ENCODE results near the gene CYP2B6. TPM values are rescaled to one million over a fixed set of nuclear protein-coding genes. Genes with fewer than 3 reads are reported as not detected.
A peak's percentile ranks its signal among the peaks of the same experiment; 100 is the strongest.
"Not testable (repeated sequence)": the region's sequence is repeated elsewhere in the genome, so short reads cannot be mapped to it uniquely, and the experiment has no call there.

Gene CYP2B6
- total RNA-seq, 2 experiments from 2014 or later = not detected

DNA sequence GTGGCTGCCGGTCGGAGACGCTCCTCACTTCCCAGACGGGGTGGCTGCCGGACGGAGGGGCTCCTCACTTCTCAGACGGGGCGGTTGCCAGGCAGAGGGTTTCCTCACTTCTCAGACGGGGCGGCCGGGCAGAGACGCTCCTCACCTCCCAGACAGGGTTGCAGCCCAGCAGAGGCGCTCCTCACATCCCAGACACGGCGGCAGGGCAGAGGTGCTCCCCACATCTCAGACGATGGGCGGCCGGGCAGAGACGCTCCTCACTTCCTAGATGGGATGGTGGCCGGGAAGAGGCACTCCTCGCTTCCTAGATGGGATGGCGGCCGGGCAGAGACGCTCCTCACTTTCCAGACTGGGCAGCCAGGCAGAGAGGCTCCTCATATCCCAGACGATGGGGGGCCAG is 24.5 kb upstream of the CYP2B6 start:
- Mint-ChIP-seq H3K36me3 (ENCODE audit: low read depth) (peaks cover 20% of the 10 kb centered on the region), H3K4me1 (peaks cover 36% of the 10 kb centered on the region), H3K27me3 (peaks cover 31% of the 10 kb centered on the region), H3K9me3 (peaks cover 12% of the 10 kb centered on the region)
- CTCF ChIA-PET, H3K27ac Mint-ChIP-seq, DNase-seq, H3K4me3 Mint-ChIP-seq, POLR2A ChIA-PET: not testable (repeated sequence)

GRCh38 chr19:40968065-40968464 is 23.0 kb upstream of the CYP2B6 start:
- POLR2A ChIA-PET, H3K27ac Mint-ChIP-seq, DNase-seq, H3K4me3 Mint-ChIP-seq, CTCF ChIA-PET: not testable (repeated sequence)
- peaks cover 27% of the 10 kb centered on the region for H3K36me3 Mint-ChIP-seq (ENCODE audit: low read depth)
- peaks cover 28% of the 10 kb centered on the region for H3K27me3 Mint-ChIP-seq
- H3K4me1 Mint-ChIP-seq = peaks cover 44% of the 10 kb centered on the region
- H3K9me3 Mint-ChIP-seq = peaks cover 16% of the 10 kb centered on the region

DNA sequence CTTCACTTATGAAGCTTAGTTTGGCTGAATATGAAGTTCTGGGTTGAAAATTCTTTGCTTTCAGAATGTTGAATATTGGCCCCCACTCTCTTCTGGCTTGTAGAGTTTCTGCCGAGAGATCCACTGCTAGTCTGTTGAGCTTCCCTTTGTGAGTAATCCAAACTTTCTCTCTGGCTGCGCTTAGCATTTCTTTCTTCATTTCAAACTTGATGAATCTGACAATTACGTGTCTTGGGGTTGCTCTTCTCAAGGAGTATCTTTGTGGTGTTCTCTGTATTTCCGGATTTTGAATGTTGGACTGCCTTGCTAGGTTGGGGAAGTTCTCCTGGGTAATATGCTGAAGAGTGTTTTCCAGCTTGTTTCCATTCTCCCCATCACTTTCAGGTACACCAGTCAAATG is 21.4 kb upstream of the CYP2B6 start:
- Mint-ChIP-seq H3K27me3 (peaks cover 23% of the 10 kb centered on the region), H3K36me3 (ENCODE audit: low read depth) (peaks cover 27% of the 10 kb centered on the region), H3K9me3 (peaks cover 16% of the 10 kb centered on the region), H3K4me1 (peaks cover 51% of the 10 kb centered on the region), H3K27ac (peak overlapping the region; percentile 92), H3K4me3 (peak overlapping the region; percentile 51)
- CTCF ChIA-PET = interaction anchor here (1.0 to 1.2 kb wide), 3 partner anchors 120 to 151 kb away, joined by 3 read pairs; no protein-coding TSS in a partner anchor
- POLR2A ChIA-PET, DNase-seq: not testable (repeated sequence)

DNA sequence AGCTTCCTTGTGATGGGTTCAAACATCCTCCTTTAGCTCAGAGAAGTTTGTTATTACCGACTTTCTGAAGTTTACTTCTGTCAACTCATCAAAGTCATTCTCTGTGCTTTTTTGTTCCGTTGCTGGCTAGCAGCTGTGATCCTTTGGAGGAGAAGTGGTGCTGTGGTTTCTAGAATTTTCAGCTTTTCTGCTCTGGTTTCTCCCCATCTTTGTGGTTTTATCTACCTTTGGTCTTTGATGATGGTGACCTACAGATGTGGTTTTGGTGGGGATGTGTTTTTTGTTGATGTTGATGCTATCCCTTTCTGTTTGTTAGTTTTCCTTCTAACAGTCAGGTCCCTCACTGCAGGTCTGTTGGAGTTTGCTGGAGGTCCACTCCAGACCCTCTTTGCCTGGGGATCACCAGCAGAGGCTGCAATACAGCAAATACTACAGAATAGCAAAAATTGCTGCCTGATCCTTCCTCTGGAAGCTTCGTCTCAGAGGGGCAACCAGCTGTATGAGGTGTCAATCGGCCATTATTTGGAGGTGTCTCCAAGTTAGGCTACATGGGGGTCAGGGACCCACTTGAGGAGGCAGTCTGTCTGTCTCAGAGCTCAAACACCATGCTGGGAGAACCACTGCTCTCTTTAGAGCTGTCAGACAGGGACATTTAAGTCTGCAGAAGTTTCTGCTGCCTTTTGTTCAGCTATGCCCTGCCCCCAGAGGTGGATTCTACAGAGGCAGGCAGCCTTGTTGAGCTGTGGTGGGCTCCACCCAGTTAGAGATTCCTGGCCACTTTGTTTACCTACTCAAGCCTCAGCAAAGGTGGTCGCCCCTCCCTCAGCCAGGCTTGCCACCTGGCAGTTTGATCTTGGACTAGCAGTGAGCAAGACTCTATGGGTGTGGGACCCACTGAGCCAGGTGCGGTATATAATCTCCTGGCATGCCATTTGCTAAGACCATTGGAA is 20.4 kb upstream of the CYP2B6 start:
- peaks cover 56% of the 10 kb centered on the region for H3K4me1 Mint-ChIP-seq
- H3K4me3 Mint-ChIP-seq = peak overlapping the region; percentile 51
- CTCF ChIA-PET = interaction anchor here (0.6 to 1.2 kb wide), 4 partner anchors 119 to 239 kb away, joined by 3 read pairs; no protein-coding TSS in a partner anchor

GRCh38 chr19:40974633-40975037 is 16.4 kb upstream of the CYP2B6 start:
- ChIA-PET POLR2A (no interaction called here), CTCF (interaction anchor here (0.6 to 1.4 kb wide), 5 partner anchors 19 to 340 kb away, joined by 3 to 5 read pairs (median 4); no protein-coding TSS in a partner anchor)
- H3K27ac Mint-ChIP-seq = no peak overlapping the region

More for the DNA sequence above, 20.4 kb upstream of the CYP2B6 start:
- peaks cover 27% of the 10 kb centered on the region for H3K36me3 Mint-ChIP-seq (ENCODE audit: low read depth)
- peak; percentile 79 for DNase-seq
- POLR2A ChIA-PET = not testable (repeated sequence)
- H3K27ac Mint-ChIP-seq = peak overlapping the region; percentile 92
- peaks cover 16% of the 10 kb centered on the region for H3K9me3 Mint-ChIP-seq
- H3K27me3 Mint-ChIP-seq = peaks cover 23% of the 10 kb centered on the region

GRCh38 chr19:40976134-40976533 is 14.9 kb upstream of the CYP2B6 start:
- CTCF ChIA-PET = interaction anchor here (0.5 kb wide), 1 partner anchor 202 kb away, joined by 4 read pairs; no protein-coding TSS in a partner anchor
- no peak overlapping the region for H3K4me3 Mint-ChIP-seq

More at GRCh38 chr19:40974633-40975037, 16.4 kb upstream of the CYP2B6 start:
- peaks cover 8% of the 10 kb centered on the region for H3K9me3 Mint-ChIP-seq
- DNase-seq = peak; percentile 88
- H3K4me1 Mint-ChIP-seq = peaks cover 52% of the 10 kb centered on the region
- H3K27me3 Mint-ChIP-seq = peaks cover 24% of the 10 kb centered on the region
- H3K36me3 Mint-ChIP-seq (ENCODE audit: low read depth) = peaks cover 15% of the 10 kb centered on the region
- no peak overlapping the region for H3K4me3 Mint-ChIP-seq

DNA sequence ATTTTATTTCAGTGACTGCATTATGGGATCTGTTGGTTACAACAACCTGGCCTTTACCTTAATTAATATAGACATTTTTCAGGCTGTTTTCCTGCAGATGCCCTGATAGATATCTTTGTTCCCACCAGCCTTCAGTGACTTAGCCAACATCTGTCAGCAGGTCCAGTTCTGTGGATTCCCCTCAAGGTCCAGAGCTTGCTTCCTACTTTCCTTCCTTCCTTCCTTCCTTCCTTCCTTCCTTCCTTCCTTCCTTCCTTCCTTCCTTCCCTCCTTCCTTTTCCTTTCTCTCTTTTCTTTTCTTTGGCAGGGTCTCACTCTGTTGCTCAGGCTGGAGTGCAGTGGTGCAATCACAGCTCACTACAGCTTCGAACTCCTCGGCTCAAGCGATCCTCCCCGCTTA is 14.4 kb upstream of the CYP2B6 start:
- POLR2A ChIA-PET = no interaction called here
- no peak overlapping the region for H3K27ac Mint-ChIP-seq

More at GRCh38 chr19:40976134-40976533, 14.9 kb upstream of the CYP2B6 start:
- POLR2A ChIA-PET = no interaction called here
- H3K27ac Mint-ChIP-seq = no peak overlapping the region
- H3K9me3 Mint-ChIP-seq = peaks cover 8% of the 10 kb centered on the region
- H3K36me3 Mint-ChIP-seq (ENCODE audit: low read depth) = peaks cover 13% of the 10 kb centered on the region
- peaks cover 37% of the 10 kb centered on the region for H3K4me1 Mint-ChIP-seq
- DNase-seq = no peak
- H3K27me3 Mint-ChIP-seq = peaks cover 33% of the 10 kb centered on the region

GRCh38 chr19:40979759-40980158 is 11.3 kb upstream of the CYP2B6 start:
- POLR2A ChIA-PET; H3K36me3 Mint-ChIP-seq (ENCODE audit: low read depth); DNase-seq; H3K4me3 Mint-ChIP-seq; H3K27ac Mint-ChIP-seq; H3K9me3 Mint-ChIP-seq; CTCF ChIA-PET: not testable (repeated sequence)
- H3K27me3 Mint-ChIP-seq = peaks cover 27% of the 10 kb centered on the region
- H3K4me1 Mint-ChIP-seq = peaks cover 17% of the 10 kb centered on the region

More for the DNA sequence above, 14.4 kb upstream of the CYP2B6 start:
- Mint-ChIP-seq H3K36me3 (ENCODE audit: low read depth) (peaks cover 8% of the 10 kb centered on the region), H3K4me1 (peaks cover 31% of the 10 kb centered on the region), H3K27me3 (peaks cover 31% of the 10 kb centered on the region), H3K4me3 (no peak overlapping the region), H3K9me3 (peaks cover 4% of the 10 kb centered on the region)
- DNase-seq = no peak
- CTCF ChIA-PET = interaction anchor here (0.5 to 0.6 kb wide), 2 partner anchors 109 to 203 kb away, joined by 4 read pairs; no protein-coding TSS in a partner anchor

DNA sequence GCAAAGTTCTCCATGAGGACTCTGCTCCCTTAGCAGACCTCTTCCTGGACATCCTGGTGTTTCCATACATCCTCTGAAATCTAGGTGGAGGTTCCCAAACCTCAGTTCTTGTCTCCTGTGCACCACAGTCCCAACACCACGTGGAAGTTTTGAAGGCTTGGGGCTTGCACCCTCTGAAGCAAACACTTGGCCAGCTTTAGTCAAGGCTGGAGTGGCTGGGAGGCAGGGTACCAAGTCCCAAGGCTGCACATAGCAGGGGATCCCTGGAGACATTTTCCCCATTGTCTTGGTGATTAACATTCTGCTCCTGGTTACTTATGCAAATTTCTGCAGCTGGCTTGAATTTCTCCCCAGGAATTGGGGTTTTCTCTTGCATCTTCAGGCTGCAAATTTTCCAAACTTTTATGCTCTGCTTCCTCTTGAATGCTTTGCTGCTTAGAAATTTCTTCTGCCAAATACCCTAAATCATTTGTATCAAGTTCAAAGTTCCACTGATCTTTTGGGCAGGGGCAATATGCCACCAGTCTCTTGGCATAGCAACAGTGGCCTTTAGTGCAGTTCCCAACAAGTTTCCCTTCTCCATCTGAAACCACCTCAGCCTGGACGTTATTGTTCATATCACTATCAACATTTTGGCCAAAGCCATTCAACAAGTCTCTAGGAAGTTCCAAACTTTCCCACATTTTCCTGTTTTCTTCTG is 10.2 kb upstream of the CYP2B6 start:
- CTCF ChIA-PET = interaction anchor here (0.6 kb wide), 1 partner anchor 334 kb away, joined by 4 read pairs; no protein-coding TSS in a partner anchor
- H3K4me3 Mint-ChIP-seq; H3K27ac Mint-ChIP-seq; POLR2A ChIA-PET; H3K9me3 Mint-ChIP-seq; DNase-seq; H3K36me3 Mint-ChIP-seq (ENCODE audit: low read depth): not testable (repeated sequence)
- H3K4me1 Mint-ChIP-seq = peaks cover 12% of the 10 kb centered on the region
- peaks cover 28% of the 10 kb centered on the region for H3K27me3 Mint-ChIP-seq

- H3K36me3 Mint-ChIP-seq (ENCODE audit: low read depth) = no peaks in the 10 kb centered on the region
- DNase-seq = no peak
- H3K9me3 Mint-ChIP-seq = peaks cover 3% of the 10 kb centered on the region
- POLR2A ChIA-PET = no interaction called here
- CTCF ChIA-PET = no interaction called here
- H3K27me3 Mint-ChIP-seq = peaks cover 27% of the 10 kb centered on the region
- no peak overlapping the region for H3K4me3 Mint-ChIP-seq
- H3K4me1 Mint-ChIP-seq = peaks cover 5% of the 10 kb centered on the region
- H3K27ac Mint-ChIP-seq = no peak overlapping the region
Measured at GRCh38 chr19:40981591-40981990, 9.5 kb upstream of the CYP2B6 start.

DNA sequence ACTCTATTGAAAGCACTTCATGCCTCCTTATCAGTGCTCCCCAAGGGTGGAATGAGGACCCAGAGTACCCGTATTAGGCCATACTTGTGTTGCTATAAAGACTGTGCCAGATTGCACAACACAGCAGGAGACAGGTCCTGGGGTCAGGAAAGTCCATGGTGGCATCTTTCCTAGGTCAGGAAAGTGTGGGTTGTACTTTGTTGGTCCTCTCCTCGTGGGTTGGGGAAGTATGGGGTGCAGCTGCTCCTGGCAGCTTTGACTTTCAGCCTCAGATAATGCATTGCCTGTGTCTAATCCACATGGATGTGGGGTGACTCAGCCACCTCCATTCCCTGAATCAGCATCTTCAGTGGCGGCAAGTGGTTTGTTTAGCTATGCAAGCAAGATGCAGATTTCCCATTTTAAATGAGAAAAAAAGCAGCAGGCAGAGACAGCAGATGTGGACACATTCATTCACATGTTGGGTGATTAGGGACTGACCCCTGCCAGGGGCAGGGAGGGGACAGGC is 8.4 kb upstream of the CYP2B6 start:
- no peak overlapping the region for H3K4me3 Mint-ChIP-seq
- H3K27ac Mint-ChIP-seq = no peak overlapping the region
- CTCF ChIA-PET = no interaction called here
- DNase-seq = no peak
- H3K27me3 Mint-ChIP-seq = peaks cover 24% of the 10 kb centered on the region
- POLR2A ChIA-PET = interaction anchor here (0.6 kb wide), 1 partner anchor 1118 kb away, joined by 3 read pairs; no protein-coding TSS in a partner anchor
- no peaks in the 10 kb centered on the region for H3K4me1 Mint-ChIP-seq
- no peaks in the 10 kb centered on the region for H3K36me3 Mint-ChIP-seq (ENCODE audit: low read depth)
- H3K9me3 Mint-ChIP-seq = peaks cover 3% of the 10 kb centered on the region

GRCh38 chr19:40989453-40989852 is 1.6 kb upstream of the CYP2B6 start:
- Mint-ChIP-seq H3K36me3 (ENCODE audit: low read depth) (no peaks in the 10 kb centered on the region), H3K9me3 (peaks cover 1% of the 10 kb centered on the region), H3K4me3 (no peak overlapping the region), H3K4me1 (no peaks in the 10 kb centered on the region), H3K27ac (no peak overlapping the region), H3K27me3 (peaks cover 10% of the 10 kb centered on the region)
- DNase-seq = no peak
- ChIA-PET POLR2A (no interaction called here), CTCF (no interaction called here)
